GM23338 (cell line): ENCODE results near the gene DAPK1. TPM values are rescaled to one million over a fixed set of nuclear protein-coding genes. Genes with fewer than 3 reads are reported as not detected.

Experiments used
- ATAC-seq: fragments of 200-7000 bp; cut with Tn5 transposase; 3 replicates; pipeline ENCODE4 v1.9.1; 2020
- DNase-seq: peaks from one replicate; pipeline ENCODE4 v3.0.0-alpha.2; 2015; ENCODE audit warnings: low spot score
- H2AFZ ChIP-seq: fragments of 200-600 bp; sonication (generic); 2 replicates; pipeline ENCODE4 v1.8.0; 2016; ENCODE audit warnings: antibody characterized with exemption, mild to moderate bottlenecking, moderate library complexity
- H3F3A ChIP-seq: fragments of 200-600 bp; sonication (generic); replicated peaks from 2 replicates; pipeline ENCODE4 v1.8.0; 2017; ENCODE audit warnings: antibody characterized with exemption, mixed run types, low read depth
- H3K27ac ChIP-seq: fragments of 200-600 bp; sonication (generic); 2 replicates; pipeline ENCODE4 v1.6.1; 2016; ENCODE audit warnings: low read depth
- H3K27me3 ChIP-seq: fragments of 200-600 bp; sonication (generic); 2 replicates; pipeline ENCODE4 v1.8.0; 2016; ENCODE audit warnings: mild to moderate bottlenecking, mixed run types, moderate library complexity; ENCODE audit not compliant: insufficient read depth
- H3K36me3 ChIP-seq: fragments of 200-600 bp; sonication (generic); 2 replicates; pipeline ENCODE4 v1.8.0; 2016; ENCODE audit warnings: mild to moderate bottlenecking; ENCODE audit not compliant: insufficient read depth
- H3K4me1 ChIP-seq: fragments of 200-600 bp; sonication (generic); 2 replicates; pipeline ENCODE4 v1.8.0; 2016; ENCODE audit warnings: mild to moderate bottlenecking, moderate library complexity; ENCODE audit not compliant: insufficient read depth
- H3K4me2 ChIP-seq: fragments of 200-600 bp; sonication (generic); 2 replicates; pipeline ENCODE4 v1.7.1; 2017; ENCODE audit warnings: mixed run types
- H3K4me3 ChIP-seq: fragments of 200-600 bp; sonication (generic); 2 replicates; pipeline ENCODE4 v1.6.1; 2016; ENCODE audit warnings: mixed run types
- H3K79me2 ChIP-seq: fragments of 200-600 bp; sonication (generic); replicated peaks from 2 replicates; pipeline ENCODE4 v1.8.0; 2017; ENCODE audit warnings: mild to moderate bottlenecking; ENCODE audit not compliant: insufficient read depth
- H3K9me2 ChIP-seq: fragments of 200-600 bp; sonication (generic); 2 replicates; pipeline ENCODE4 v1.8.0; 2017; ENCODE audit not compliant: insufficient read depth
- H4K20me1 ChIP-seq: fragments of 200-600 bp; sonication (generic); replicated peaks from 2 replicates; pipeline ENCODE4 v1.8.0; 2017; ENCODE audit warnings: mild to moderate bottlenecking; ENCODE audit not compliant: insufficient read depth
- H3K27ac Mint-ChIP-seq: 2 replicates; pipeline ENCODE4 v1.8.0; 2020; ENCODE audit warnings: inconsistent platforms, mild to moderate bottlenecking, moderate library complexity, mixed read lengths
- H3K27me3 Mint-ChIP-seq: 3 replicates; pipeline ENCODE4 v1.8.0; 2022; ENCODE audit warnings: low read depth, mild to moderate bottlenecking, moderate library complexity, mixed read lengths, inconsistent platforms; ENCODE audit not compliant: insufficient read depth, poor library complexity
- H3K36me3 Mint-ChIP-seq: 3 replicates; pipeline ENCODE4 v1.8.0; 2021; ENCODE audit warnings: low read depth, mild to moderate bottlenecking, inconsistent platforms, moderate library complexity, mixed read lengths
- H3K4me1 Mint-ChIP-seq: 3 replicates; pipeline ENCODE4 v1.8.0; 2020; ENCODE audit warnings: mild to moderate bottlenecking, inconsistent platforms, mixed read lengths
- H3K4me3 Mint-ChIP-seq: 3 replicates; pipeline ENCODE4 v1.8.0; 2021; ENCODE audit warnings: moderate library complexity, mild to moderate bottlenecking, inconsistent platforms, mixed read lengths
- H3K9me3 Mint-ChIP-seq: 3 replicates; pipeline ENCODE4 v1.8.0; 2020; ENCODE audit warnings: moderate library complexity, mild to moderate bottlenecking, inconsistent platforms, mixed read lengths
- CREB1 ChIP-seq: fragments of 250-450 bp; sonication (Bioruptor Pico); IDR thresholded peaks from 2 replicates; pipeline ENCODE4 v1.5.0; 2020; ENCODE audit warnings: low read depth, mild to moderate bottlenecking, moderate library complexity
- ETS1 ChIP-seq: IDR thresholded peaks from 2 replicates; pipeline ENCODE4 v1.6.1; 2016; ENCODE audit warnings: antibody characterized with exemption
- EZH2 ChIP-seq: fragments of 200-600 bp; sonication (generic); IDR thresholded peaks from one replicate; pipeline ENCODE4 v1.8.0; 2017; ENCODE audit warnings: antibody characterized with exemption, mild to moderate bottlenecking, low read depth; ENCODE audit not compliant: unreplicated experiment
- EZH2phosphoT487 ChIP-seq: fragments of 200-600 bp; sonication (generic); IDR thresholded peaks from one replicate; pipeline ENCODE4 v1.8.1; 2018; ENCODE audit warnings: antibody characterized with exemption; ENCODE audit not compliant: unreplicated experiment
- JUNB ChIP-seq: IDR thresholded peaks from one replicate; pipeline ENCODE4 v1.6.1; 2016; ENCODE audit warnings: antibody characterized with exemption; ENCODE audit not compliant: unreplicated experiment
- NANOG ChIP-seq: IDR thresholded peaks from 2 replicates; pipeline ENCODE4 v1.6.1; 2016; ENCODE audit warnings: antibody characterized with exemption, borderline replicate concordance
- POLR2AphosphoS5 ChIP-seq: IDR thresholded peaks from 2 replicates; pipeline ENCODE4 v1.6.1; 2016; ENCODE audit warnings: antibody characterized with exemption, low read depth
- REST ChIP-seq: IDR thresholded peaks from one replicate; pipeline ENCODE4 v1.6.1; 2018; ENCODE audit warnings: antibody characterized with exemption; ENCODE audit not compliant: unreplicated experiment
- STAT1 ChIP-seq: IDR thresholded peaks from one replicate; pipeline ENCODE4 v1.6.1; 2016; ENCODE audit warnings: antibody characterized with exemption; ENCODE audit not compliant: unreplicated experiment
- ZNF114 ChIP-seq: fragments of 250-450 bp; sonication (Bioruptor Pico); IDR thresholded peaks from 2 replicates; pipeline ENCODE4 v1.5.0; 2020; ENCODE audit warnings: mild to moderate bottlenecking, moderate library complexity
- ZNF331 ChIP-seq: fragments of 250-450 bp; sonication (Bioruptor Pico); IDR thresholded peaks from 2 replicates; pipeline ENCODE4 v1.5.0; 2020; ENCODE audit warnings: low read depth, mild to moderate bottlenecking, moderate library complexity
- polyA plus RNA-seq: library from polyadenylated mRNA; unstranded; fragments of >200 nt; fragmentation: Nextera tagmentation; extraction: Ambion mirVana; gene quantifications from 2 replicates; pipeline ENCODE4 v1.2.1, GENCODE V29; 2016
- total RNA-seq: library from RNA; depleted of rRNA; stranded (reverse); fragments of >200 nt; shearing (Covaris generic); gene quantifications from 2 replicates; pipeline ENCODE4 v1.2.3, GENCODE V29; 2014
- TF ChIP-seq, protein P1 (sequence below): fragments of 250-450 bp; sonication (Bioruptor Pico); IDR thresholded peaks from 2 replicates; pipeline ENCODE4 v1.5.0; 2020; ENCODE audit warnings: mild to moderate bottlenecking, moderate library complexity
- TF ChIP-seq, protein P2 (sequence below), 2 experiments: fragments of 200-600 bp in 1 of 2; sonication (generic) in 1 of 2; conservative IDR thresholded peaks; 2 replicates each; pipeline versions ENCODE4 v1.5.1 to v1.6.1; 2016 to 2017; ENCODE audit warnings: antibody characterized with exemption in 2 of 2, low read depth in 2 of 2, mild to moderate bottlenecking in 2 of 2, moderate library complexity in 1 of 2

The DAPK1 gene
- total and polyA plus RNA-seq, 2 experiments from 2014 or later, result 37.0 to 134 TPM

GRCh38 chr9:87521834-87522233 lies 24.2 kb downstream of the DAPK1 start:
- Histone ChIP-seq H3K27me3 (no peaks in the 10 kb centered on the region), H3F3A (peaks cover 6% of the 10 kb centered on the region; the same call in 1 of the 2 replicates), H3K36me3 (peaks cover 3% of the 10 kb centered on the region; the same call in 1 of the 2 replicates), H3K9me2 (no peaks in the 10 kb centered on the region), H3K4me2 (no peak overlapping the region), H3K79me2 (peaks cover 100% of the 10 kb centered on the region), H2AFZ (no peak overlapping the region), H3K27ac (no peak overlapping the region), H4K20me1 (peaks cover 33% of the 10 kb centered on the region), H3K4me3 (no peak overlapping the region), H3K4me1 (peaks cover 45% of the 10 kb centered on the region)
- no peak overlapping the region for H3K4me3 Mint-ChIP-seq
- no peak overlapping the region for H3K27ac Mint-ChIP-seq
- H3K9me3 Mint-ChIP-seq, result no peaks in the 10 kb centered on the region
- DNase-seq (no peak), ATAC-seq (no peak)
- peaks cover 10% of the 10 kb centered on the region for H3K27me3 Mint-ChIP-seq
- TF ChIP-seq, protein P1, sequence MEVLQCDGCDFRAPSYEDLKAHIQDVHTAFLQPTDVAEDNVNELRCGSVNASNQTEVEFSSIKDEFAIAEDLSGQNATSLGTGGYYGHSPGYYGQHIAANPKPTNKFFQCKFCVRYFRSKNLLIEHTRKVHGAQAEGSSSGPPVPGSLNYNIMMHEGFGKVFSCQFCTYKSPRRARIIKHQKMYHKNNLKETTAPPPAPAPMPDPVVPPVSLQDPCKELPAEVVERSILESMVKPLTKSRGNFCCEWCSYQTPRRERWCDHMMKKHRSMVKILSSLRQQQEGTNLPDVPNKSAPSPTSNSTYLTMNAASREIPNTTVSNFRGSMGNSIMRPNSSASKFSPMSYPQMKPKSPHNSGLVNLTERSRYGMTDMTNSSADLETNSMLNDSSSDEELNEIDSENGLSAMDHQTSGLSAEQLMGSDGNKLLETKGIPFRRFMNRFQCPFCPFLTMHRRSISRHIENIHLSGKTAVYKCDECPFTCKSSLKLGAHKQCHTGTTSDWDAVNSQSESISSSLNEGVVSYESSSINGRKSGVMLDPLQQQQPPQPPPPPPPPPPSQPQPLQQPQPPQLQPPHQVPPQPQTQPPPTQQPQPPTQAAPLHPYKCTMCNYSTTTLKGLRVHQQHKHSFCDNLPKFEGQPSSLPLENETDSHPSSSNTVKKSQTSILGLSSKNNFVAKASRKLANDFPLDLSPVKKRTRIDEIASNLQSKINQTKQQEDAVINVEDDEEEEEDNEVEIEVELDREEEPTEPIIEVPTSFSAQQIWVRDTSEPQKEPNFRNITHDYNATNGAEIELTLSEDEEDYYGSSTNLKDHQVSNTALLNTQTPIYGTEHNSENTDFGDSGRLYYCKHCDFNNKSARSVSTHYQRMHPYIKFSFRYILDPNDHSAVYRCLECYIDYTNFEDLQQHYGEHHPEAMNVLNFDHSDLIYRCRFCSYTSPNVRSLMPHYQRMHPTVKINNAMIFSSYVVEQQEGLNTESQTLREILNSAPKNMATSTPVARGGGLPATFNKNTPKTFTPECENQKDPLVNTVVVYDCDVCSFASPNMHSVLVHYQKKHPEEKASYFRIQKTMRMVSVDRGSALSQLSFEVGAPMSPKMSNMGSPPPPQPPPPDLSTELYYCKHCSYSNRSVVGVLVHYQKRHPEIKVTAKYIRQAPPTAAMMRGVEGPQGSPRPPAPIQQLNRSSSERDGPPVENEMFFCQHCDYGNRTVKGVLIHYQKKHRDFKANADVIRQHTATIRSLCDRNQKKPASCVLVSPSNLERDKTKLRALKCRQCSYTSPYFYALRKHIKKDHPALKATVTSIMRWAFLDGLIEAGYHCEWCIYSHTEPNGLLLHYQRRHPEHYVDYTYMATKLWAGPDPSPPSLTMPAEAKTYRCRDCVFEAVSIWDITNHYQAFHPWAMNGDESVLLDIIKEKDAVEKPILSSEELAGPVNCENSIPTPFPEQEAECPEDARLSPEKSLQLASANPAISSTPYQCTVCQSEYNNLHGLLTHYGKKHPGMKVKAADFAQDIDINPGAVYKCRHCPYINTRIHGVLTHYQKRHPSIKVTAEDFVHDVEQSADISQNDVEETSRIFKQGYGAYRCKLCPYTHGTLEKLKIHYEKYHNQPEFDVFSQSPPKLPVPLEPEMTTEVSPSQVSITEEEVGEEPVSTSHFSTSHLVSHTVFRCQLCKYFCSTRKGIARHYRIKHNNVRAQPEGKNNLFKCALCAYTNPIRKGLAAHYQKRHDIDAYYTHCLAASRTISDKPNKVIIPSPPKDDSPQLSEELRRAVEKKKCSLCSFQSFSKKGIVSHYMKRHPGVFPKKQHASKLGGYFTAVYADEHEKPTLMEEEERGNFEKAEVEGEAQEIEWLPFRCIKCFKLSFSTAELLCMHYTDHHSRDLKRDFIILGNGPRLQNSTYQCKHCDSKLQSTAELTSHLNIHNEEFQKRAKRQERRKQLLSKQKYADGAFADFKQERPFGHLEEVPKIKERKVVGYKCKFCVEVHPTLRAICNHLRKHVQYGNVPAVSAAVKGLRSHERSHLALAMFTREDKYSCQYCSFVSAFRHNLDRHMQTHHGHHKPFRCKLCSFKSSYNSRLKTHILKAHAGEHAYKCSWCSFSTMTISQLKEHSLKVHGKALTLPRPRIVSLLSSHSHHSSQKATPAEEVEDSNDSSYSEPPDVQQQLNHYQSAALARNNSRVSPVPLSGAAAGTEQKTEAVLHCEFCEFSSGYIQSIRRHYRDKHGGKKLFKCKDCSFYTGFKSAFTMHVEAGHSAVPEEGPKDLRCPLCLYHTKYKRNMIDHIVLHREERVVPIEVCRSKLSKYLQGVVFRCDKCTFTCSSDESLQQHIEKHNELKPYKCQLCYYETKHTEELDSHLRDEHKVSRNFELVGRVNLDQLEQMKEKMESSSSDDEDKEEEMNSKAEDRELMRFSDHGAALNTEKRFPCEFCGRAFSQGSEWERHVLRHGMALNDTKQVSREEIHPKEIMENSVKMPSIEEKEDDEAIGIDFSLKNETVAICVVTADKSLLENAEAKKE (CRISPR knock-in tag), result no peak
- TF ChIP-seq ZNF331 (no peak), REST (no peak), JUNB (no peak), CREB1 (CRISPR knock-in tag) (no peak), POLR2AphosphoS5 (no peak), ZNF114 (CRISPR knock-in tag) (no peak), EZH2 (no peak), NANOG (no peak), EZH2phosphoT487 (no peak), ETS1 (no peak), STAT1 (no peak)
- TF ChIP-seq, protein P2, sequence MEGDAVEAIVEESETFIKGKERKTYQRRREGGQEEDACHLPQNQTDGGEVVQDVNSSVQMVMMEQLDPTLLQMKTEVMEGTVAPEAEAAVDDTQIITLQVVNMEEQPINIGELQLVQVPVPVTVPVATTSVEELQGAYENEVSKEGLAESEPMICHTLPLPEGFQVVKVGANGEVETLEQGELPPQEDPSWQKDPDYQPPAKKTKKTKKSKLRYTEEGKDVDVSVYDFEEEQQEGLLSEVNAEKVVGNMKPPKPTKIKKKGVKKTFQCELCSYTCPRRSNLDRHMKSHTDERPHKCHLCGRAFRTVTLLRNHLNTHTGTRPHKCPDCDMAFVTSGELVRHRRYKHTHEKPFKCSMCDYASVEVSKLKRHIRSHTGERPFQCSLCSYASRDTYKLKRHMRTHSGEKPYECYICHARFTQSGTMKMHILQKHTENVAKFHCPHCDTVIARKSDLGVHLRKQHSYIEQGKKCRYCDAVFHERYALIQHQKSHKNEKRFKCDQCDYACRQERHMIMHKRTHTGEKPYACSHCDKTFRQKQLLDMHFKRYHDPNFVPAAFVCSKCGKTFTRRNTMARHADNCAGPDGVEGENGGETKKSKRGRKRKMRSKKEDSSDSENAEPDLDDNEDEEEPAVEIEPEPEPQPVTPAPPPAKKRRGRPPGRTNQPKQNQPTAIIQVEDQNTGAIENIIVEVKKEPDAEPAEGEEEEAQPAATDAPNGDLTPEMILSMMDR (conservative IDR thresholded peaks at IDR 0.05; ENCODE audit: low read depth in 2 of 2), result no peak
- peaks cover 58% of the 10 kb centered on the region for H3K36me3 Mint-ChIP-seq
- H3K4me1 Mint-ChIP-seq, result peaks cover 64% of the 10 kb centered on the region
